Measurements from ENCODE around the gene PXDN.

DNA sequence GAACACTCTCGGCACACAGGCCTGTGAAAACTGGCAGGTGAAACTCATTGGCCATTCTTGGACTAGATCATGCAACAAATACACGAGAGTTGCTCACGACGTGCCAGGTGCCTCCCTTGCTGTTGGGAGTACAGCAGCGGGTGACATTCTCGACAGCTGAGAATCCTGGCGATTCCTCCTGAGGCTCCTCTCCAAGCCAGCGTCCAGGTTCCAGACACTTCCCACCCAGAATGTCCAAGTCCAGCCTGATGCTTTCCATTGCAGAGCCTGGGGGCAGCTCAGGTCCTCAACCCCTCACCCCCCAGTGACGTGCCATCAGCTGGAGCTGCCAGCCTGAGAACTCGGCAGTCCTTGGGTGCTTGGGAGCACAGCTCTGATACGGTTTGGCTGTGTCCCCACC is 124.2 kb downstream of the PXDN start:
- TF ChIP-seq, protein P1, sequence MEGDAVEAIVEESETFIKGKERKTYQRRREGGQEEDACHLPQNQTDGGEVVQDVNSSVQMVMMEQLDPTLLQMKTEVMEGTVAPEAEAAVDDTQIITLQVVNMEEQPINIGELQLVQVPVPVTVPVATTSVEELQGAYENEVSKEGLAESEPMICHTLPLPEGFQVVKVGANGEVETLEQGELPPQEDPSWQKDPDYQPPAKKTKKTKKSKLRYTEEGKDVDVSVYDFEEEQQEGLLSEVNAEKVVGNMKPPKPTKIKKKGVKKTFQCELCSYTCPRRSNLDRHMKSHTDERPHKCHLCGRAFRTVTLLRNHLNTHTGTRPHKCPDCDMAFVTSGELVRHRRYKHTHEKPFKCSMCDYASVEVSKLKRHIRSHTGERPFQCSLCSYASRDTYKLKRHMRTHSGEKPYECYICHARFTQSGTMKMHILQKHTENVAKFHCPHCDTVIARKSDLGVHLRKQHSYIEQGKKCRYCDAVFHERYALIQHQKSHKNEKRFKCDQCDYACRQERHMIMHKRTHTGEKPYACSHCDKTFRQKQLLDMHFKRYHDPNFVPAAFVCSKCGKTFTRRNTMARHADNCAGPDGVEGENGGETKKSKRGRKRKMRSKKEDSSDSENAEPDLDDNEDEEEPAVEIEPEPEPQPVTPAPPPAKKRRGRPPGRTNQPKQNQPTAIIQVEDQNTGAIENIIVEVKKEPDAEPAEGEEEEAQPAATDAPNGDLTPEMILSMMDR (IDR thresholded peaks at IDR 0.05), result no peak
- TF ChIP-seq POLR2A (IDR thresholded peaks at IDR 0.05), result no peak
